NCI-H226 (cell line): ENCODE results near the gene ZP3.
"Not testable (repeated sequence)": the region's sequence is repeated elsewhere in the genome, so short reads cannot be mapped to it uniquely, and the experiment has no call there.

Experiments
- DNase-seq: peaks from one replicate; pipeline ENCODE4 v3.0.0-alpha.2; 2015

ZP3 gene

DNA sequence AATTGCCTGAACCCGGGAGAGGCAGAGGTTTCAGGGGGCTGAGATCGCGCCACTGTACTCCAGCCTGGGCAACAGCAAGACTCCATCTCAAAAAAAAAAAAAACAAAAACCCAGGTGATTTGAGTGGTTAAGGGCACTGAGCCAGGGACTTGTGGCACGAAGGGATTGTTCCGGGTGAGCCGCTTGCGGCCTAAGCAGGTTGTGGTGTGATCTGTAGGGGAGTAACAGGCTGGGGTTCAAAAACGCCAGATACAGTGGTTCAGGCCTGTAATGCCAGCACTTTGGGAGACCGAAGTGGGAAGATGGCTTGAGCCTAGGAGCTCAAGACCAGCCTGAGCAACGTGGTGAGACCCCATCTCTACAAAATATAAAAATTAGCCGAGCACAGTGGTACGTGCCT, 19.1 kb downstream of the ZP3 start:
- DNase-seq, result not testable (repeated sequence)

DNA sequence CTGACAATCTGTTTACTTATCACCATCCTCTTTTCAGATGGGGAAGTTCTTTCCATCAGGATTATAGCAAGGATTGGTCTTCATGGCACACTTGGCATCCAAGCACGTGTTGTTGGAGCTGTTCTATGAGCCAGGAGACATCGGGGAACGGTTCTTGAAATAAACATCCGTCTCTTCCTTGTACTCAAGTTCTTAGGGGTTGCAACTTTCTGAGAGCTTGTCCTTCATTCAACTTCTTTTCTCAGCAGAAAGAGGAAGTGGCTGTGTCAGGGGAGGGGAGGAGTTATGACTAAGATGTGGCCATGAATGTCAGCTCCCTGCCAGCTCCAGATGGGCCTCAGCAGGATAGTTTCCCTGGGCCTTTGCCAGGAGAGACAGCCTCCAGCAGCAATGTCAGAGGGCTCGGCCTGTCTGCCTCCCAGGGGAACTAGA, 20.8 kb downstream of the ZP3 start:
- DNase-seq, result peak; percentile 38

DNA sequence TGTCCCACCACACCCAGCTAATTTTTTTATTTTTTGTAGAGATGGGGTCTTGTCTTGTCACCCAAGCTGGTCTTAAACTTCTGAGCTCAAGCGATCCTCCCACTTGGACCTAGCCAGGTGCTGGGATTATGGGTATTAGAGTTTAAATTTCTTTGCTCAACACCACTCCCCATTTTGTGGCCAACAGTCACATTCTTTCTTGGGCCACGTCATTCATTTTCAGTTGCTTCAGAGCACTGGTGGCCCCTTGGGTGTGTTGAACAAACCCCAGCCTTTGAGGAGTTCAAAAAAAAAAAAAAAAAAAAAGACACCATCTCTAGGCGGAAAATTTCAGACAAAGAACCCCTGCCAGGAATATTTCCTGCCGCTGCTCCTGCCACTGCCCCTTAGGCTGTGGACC, 32.3 kb downstream of the ZP3 start:
- not testable (repeated sequence) for DNase-seq

DNA sequence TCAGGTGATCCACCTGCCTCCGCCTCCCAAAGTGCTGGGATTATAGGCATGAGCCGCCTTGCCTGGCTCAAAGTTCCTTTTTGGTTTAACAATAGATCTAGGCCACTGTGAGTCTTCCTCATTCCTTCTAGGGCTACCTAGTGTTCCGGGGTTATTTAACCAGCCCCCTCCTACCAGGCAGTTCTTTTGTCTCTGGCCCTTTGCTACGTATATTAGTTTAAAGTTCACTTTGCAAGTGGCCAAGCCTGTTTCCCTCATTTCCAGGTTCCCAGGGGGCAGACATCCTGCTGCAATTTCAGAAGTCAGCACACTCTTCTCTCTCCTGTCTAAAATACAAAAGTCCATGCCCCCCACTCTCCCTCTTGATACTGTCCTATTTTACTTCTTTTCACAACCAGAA, 33.8 kb downstream of the ZP3 start:
- DNase-seq, result not testable (repeated sequence)

DNA sequence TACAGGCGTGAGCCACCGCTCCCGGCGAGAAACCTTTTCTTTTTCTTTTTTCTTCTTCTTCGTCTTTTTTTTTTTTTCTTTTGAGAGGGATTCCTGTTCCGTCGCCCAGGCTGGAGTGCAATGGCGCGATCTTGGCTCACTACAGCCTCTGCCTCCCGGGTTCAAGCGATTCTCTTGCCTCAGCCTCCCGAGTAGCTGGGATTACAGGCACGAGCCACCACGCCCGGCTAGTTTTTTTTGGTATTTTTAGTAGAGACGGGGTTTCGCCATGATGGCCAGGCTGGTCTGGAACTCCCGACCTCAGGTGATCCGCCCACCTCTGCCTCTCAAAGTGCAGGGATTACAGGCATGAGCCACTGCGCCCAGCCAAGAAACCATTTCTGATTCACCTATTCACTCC, 36.0 kb downstream of the ZP3 start:
- not testable (repeated sequence) for DNase-seq

DNA sequence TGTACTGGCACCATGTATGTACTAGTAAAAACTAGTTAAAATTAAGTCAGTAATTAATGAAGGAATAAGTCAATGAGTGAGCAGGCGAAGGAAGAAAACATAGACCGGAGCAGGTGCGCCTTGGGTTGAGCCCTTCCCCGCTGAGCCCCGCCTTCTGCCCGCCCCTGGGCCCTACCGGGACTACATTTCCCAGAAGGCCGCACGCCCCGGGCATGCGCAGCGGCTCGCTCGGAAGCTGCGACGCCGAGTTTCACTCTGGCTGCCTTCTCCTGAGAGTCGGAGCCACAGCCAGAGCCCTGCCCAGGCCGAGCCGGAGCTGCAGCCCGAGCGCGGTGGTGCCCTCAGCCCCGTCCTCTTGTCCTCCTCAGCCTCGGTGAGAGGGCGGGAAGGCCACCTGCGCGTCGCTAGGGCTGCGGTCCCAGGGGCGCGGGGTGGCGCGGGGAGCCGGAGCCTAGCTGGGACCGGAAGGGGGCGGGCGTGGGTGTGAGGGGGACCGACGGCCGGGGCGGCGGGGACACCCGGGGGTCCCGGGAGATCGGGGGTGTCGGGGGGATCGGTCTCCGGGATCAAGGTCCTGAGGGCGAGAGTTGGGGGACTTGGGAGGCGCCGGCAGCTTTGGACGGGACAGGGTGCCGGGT, 36.8 kb downstream of the ZP3 start, which contains the start of gene DTX2:
DTX2 (plus strand) TSS at position 246 of the 638 bp plus-strand sequence. CDS start 18,801 bp downstream, outside the sequence.
- not testable (repeated sequence) for DNase-seq

DNA sequence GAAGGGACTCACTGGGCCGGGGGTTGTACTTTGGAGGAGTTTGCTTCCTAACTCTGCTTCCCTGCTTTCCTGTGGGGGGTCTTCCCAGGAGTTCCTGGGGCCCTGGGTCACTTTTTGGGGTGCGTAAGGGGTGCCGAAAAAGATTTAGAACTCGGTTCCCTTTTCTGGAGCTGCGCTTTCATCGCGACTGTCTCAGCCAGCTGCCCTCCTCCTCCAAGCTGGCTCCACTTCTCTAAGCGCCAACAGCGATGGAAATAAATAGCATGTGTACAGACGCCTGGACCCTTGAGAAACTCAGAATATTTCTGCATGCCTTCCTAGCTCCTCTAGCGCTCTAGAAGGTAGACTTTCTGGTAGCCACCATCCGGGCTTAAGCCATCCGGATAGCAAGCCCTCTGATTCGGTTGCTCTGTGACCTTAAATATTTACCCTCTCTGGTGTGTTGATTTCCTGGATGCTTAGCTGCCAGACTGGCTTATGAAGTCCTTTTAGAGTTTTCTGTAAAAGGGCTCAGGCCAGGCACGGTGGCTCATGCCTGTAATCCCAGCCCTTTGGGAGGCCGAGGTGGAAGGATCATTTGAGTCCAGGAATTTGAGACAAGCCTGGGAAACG, 37.6 kb downstream of the ZP3 start:
- DNase-seq, result not testable (repeated sequence)

DNA sequence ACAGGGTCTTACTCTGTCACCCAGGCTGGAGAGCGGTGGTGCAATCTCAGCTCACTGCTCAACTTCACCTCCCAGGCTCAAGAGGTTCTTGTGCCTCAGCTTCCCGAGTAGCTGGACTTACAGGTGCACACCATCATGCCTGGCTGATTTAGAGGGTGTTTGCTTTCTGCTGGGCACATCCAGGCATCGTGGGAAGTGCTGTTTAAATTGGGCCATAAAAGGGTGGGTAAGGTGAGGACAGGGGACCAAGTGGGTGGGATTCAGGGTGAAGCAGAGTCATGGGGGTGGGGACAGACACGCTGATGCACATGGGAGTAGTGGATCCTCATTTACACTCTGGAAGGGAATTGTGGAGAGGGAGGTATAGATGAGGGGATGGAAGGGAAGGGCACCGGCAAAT, 40.2 kb downstream of the ZP3 start:
- not testable (repeated sequence) for DNase-seq

DNA sequence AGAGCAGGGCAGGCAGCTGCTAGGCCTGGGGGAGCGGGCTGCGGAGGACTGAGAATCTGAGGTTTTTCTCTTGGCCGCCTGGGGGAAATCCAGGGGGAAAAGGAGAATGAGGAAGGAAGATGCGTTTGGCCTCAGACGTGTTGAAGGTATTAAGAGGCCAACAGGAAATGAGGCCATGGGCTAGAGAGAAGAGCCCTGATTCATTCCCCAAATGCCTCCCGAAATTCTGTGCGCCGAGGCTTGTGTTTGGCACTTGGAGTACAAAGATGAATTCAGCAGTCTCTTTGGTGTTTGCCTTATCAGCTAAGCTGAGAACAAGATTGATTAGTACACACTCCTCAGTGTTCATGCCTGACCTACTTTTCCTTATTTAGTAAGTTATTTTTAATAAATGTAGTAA, 41.2 kb downstream of the ZP3 start:
- DNase-seq, result not testable (repeated sequence)

DNA sequence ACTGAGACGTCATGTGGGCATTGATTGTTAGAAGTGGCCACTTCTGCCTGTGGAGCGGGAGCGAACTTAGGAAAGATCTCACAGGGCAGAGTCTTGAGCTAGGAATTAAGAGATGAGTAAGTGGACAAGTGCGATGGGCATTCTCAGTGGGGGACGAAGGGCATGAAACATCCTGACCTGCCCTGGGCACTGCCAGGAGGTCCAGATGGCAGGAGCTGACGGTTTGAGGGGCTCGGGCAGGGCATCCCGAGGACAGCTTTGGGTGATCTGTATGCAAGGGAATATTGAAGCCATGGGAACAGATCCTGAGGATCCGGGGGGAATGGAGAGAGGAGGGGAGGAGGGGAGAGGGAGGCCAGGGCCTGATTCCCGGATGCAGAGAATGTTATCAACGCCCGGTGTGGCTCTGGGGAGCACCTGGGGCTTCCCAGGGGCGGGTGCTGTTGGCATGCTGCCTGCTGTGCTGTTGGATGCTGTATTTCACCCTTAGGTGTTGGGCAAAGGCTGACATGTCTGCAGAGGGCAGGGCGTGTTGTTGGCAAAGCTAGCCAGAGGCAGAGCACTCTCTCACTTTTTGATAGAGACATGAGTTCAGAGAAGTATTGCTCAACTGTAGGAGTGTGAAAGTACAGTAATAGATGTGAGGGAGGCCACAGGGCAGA, 43.1 kb downstream of the ZP3 start:
- peak; percentile 89 for DNase-seq

DNA sequence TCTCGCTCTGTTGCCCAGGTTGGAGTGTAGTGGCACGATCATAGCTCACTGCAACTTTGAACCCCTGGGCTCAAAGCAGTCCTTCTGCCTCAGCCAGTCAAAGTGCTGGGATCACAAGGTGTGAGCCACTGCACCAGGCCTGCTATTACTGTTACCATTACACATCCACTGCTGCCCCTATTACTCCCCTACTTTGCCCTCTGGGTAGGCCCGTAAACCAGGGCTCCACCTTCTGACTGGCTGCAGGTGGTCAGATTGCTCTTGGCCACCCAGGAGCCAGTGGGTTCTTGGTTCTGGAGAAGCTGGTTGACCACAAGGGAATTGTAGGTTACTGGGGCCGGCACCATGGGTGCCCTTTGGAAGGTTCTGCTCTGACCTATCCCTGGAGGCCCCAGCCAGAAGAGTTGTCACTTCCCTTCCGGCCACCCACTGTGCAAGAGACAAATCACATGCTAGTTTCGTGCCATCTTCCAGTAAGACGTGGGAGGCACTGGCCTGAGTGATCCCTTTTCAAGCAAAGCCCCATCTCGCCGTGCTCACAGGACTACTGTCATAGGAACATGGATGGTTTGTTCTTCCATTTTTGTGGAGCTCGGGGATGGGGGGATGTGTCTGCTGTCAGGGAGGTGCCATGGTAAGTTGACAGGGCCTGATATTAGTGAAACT, 46.9 kb downstream of the ZP3 start:
- not testable (repeated sequence) for DNase-seq

DNA sequence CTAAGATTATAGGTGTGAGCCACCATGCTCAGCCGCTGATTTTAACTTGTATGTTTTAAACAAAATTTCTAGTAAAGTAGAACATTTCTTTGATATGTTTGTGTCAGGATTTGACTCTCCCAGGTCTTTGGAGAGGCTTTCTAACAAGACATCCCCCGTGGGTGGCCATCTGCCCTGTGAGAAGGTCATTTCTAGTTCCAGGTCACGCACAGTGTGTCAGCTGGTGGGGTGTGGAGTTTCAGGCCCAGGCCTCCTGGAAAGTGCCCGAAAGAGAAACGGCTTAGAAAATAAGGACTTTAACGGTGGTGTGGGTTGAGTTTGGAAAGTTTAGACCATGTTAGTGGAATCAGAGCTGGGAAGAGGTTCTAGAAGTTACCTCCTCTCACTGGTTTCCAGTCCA, 48.3 kb downstream of the ZP3 start:
- DNase-seq, result not testable (repeated sequence)

DNA sequence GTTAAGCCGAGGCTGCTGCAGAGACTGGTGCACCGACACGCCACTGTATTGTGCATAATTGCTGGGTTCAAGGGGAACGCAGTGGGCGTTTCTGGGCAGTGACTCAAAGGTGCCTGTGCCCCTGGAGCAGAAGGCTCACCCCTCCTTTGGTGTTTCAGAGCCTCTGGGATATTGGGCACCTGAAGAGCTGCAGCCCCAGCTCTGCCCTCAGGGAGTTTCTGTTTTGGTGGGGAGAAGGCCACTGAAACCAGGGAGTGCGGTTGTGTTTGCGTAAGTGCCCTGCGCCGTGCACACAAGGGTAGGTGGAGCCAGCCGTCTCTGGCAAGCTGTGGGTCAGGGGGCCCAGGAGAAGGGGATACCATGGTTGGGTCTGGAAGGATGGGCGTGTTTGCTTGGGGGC, 51.5 kb downstream of the ZP3 start:
- not testable (repeated sequence) for DNase-seq

DNA sequence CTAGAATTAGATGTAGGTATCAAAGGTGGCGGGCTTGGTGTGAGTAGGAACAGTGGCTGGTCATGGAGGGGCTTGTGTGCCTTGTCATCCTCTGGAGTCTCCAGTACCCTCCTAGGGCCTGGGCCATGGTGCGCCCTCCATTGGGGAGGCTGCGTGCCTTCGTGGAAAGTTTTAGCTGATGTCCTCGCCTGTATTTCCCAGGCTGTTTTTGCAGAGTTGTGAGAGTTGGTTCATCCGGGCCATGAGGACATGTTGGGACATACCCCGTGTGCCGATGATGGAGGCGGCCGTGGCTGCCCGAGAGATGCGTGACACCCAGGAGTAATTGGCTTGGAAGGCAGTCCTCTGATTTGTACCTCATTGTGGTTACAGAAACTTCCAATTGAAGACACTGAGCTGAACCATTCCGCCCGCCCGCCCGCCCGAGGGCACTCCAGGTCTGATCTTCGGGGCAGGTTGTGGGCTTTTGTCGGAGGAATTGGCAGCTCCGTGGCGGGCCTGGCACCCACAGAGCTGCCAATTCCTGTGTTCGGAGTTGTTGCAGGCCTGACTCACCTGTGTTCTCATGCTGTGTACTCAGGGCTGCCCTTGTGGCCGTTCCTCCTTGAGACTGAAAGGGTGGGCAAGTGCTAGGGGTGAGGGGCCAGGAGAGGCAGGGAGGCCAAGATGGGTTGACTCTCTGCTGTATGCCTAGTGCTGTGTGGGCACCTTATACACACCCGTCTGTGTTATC, 52.2 kb downstream of the ZP3 start:
- not testable (repeated sequence) for DNase-seq

DNA sequence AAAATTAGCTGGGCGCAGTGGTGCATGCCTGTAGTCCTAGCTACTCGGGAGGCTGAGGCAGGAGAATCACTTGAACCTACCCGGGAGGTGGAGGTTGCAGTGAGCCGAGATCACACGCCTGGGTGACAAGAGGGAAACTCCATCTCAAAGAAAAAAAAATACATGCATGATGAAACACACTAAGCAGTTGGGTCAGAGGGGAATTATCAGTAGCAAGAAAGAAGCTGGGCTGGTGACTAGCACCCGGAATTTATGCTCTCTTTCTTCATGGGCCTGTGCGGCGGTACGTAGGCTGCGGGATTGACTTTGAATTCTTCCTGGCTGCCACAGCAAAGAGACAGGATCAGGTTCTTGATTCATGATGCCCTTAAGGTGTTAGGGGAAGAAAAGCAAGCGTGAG, 54.9 kb downstream of the ZP3 start:
- not testable (repeated sequence) for DNase-seq

DNA sequence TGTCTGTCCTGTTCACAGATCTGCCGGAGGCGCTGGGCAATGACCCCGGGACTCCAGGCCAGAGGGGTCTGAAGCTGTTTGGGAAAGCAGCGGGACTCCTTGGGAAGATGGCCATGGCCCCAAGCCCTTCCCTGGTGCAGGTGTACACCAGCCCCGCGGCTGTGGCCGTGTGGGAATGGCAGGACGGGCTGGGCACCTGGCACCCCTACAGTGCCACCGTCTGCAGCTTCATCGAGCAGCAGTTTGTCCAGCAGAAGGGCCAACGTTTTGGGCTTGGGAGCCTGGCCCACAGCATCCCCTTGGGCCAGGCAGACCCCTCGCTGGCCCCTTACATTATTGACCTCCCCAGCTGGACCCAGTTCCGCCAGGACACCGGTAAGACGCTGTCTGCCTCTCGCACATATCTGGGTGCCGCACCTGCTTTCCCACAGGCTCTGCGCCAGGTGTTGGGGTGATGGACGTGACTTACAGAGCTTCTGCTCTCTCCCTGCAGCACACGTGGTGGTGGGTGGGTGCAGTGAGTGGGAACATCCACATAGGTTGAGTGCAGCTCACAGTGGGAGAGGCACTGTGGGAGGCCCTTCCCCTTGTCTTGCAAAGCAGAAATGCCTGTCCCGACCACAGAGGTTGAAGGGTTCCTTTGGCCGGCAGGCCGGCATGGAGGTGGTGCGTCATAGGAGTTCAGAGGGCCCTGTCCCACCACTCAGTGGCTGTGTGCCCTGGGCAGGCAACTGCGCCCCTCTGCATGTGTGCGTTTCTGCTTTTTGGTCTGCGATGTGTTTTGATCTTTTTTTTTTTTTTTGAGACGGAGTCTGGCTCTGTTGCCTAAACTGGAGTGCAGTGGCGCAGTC, 55.9 kb downstream of the ZP3 start:
- not testable (repeated sequence) for DNase-seq

DNA sequence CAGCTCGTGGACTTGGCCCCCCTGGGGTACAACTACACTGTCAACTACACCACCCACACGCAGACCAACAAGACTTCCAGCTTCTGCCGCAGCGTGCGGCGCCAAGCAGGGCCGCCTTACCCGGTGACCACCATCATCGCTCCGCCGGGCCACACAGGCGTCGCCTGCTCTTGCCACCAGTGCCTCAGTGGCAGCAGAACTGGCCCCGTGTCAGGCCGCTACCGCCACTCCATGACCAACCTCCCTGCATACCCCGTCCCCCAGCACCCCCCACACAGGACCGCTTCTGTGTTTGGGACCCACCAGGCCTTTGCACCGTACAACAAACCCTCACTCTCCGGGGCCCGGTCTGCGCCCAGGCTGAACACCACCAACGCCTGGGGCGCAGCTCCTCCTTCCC, 57.9 kb downstream of the ZP3 start:
- not testable (repeated sequence) for DNase-seq

DNA sequence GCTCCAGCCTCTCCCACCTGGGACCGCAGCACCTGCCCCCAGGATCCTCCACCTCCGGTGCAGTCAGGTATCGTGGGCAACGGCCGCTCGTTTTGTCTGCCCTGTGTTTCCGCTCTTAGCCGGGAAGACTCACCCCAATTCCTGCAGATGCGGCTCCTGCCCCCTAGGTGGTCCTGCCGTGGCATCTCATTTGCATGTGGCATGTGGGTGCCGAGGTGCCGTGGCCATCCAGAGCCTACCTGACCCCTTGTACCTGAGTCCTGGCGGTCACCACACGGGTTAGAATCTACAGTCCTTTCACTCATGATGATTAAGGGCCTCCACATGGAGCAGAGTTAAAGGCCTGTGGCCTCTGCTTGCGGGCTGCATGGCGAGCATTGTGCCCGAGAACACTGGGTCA, 58.3 kb downstream of the ZP3 start:
- DNase-seq, result not testable (repeated sequence)

DNA sequence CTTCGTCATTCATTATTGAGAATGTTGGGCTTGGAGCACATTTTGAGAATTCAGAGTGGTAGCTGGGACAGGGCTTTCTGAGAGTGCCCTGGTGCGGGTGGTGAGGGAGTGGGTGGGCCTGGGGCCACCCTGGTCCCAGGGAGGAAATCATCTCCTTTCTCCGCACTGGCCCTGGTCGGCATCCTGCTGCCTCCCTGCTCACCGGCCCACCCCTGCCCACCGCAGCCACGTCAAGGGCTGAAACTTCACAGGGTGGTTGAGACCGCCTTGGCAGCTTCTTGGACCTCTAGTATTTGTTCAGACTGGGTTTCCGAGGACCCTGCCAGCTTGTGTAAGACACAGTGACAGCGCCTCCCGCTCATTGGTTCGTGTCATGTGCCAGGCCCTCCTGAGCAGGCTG, 59.7 kb downstream of the ZP3 start:
- not testable (repeated sequence) for DNase-seq

DNA sequence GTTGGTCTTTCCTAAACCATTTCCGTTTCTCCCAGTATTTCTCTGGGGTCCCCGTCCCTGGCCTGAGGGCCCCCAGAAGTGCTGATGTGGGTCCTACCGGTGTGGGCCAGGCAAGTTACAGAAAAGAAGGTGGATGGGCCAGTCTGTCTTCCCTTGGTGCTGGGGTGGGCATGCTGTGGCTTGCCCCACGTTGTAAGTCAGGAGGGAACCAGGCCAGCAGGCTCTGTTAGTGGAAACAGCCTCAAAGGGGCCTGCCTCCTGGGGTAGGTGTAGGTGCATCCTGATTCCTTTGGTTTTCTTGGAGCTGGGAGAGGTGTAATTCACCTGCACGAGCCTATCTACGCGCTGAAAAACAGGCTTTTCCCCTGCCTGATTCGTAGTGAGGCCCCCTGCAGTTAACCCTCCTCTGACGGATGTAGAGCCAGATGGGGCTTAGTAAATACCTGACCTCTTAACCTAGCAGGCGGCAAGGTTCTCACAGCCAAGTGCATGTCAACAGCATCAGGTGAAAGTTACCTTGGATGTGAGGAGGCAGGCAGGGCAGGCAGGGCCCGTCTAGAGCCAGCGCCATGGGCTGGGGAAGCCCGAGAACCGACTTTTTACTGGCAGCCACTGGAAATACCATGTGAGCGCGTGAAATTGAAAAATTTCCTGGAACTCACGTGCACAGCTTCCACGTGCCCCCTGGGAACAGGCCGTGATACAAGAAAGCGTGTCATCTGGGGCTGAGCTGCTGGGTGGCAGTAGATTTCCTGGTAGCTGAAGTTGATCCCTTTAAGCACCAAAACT, 61.3 kb downstream of the ZP3 start:
- DNase-seq, result not testable (repeated sequence)

DNA sequence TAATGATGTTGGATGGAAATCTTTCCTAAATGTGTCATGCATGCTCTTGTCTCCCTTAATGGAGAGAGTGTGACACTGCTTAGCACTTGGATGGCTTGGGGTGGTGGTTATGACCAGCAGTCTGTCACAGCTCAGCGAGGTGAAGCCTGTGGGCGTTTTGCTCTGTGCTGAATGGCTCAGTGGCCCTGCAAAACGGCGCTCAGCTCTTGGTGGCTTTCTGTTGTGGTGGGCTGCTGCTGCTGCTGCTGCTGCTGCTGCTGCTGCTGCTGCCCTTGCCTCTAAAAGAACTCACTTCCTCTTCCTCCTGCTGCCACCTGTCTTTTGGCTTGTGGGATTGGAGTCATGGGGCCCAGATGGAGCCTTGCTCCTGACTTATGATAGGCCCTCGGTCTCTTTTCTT, 61.9 kb downstream of the ZP3 start:
- not testable (repeated sequence) for DNase-seq
